ENCODE measurements around the gene ZBTB5. TPM values are rescaled to one million over a fixed set of nuclear protein-coding genes. Genes with fewer than 3 reads are reported as not detected.
"Not testable (repeated sequence)": the region's sequence is repeated elsewhere in the genome, so short reads cannot be mapped to it uniquely, and the experiment has no call there.

The ZBTB5 gene
- total RNA-seq, 4 donors from 2014 or later, result 5.6 to 7.0 (median 6.7) TPM

- no peaks in the 10 kb centered on the region for H3K27me3 ChIP-seq
- TF ChIP-seq POLR2A (IDR thresholded peaks at IDR 0.05), result no peak
- no peak for TF ChIP-seq CTCF (IDR thresholded peaks at IDR 0.05 in 4 of 5, conservative IDR thresholded peaks at IDR 0.05 in 1 of 5)
- H3K4me1 ChIP-seq, result no peaks in the 10 kb centered on the region
- in situ Hi-C loops (cut with MboI; ENCODE audit: low sequenced_read_pairs in 4 of 4), result no loop called here
- ATAC-seq, result no peak
- H3K9me3 ChIP-seq, result no peaks in the 10 kb centered on the region
- no peaks in the 10 kb centered on the region for H3K36me3 ChIP-seq
- H3K27ac ChIP-seq, result no peak overlapping the region
- no peak overlapping the region for H3K4me3 ChIP-seq
- no peak for DNase-seq
- intact Hi-C loops (cut with DNase I; ENCODE audit: low total_unique reads), result no loop called here
Observed at GRCh38 chr9:37399336-37399735, 65.9 kb downstream of the ZBTB5 start.

GRCh38 chr9:37398464-37399025 lies 66.7 kb downstream of the ZBTB5 start:
- TF ChIP-seq POLR2A (IDR thresholded peaks at IDR 0.05), result no peak
- no peak for TF ChIP-seq CTCF (IDR thresholded peaks at IDR 0.05 in 4 of 5, conservative IDR thresholded peaks at IDR 0.05 in 1 of 5)
- Histone ChIP-seq H3K4me3 (no peak overlapping the region), H3K36me3 (no peaks in the 10 kb centered on the region), H3K9me3 (no peaks in the 10 kb centered on the region), H3K27ac (no peak overlapping the region), H3K4me1 (no peaks in the 10 kb centered on the region), H3K27me3 (no peaks in the 10 kb centered on the region)
- ATAC-seq, result no peak
- no peak for DNase-seq
- in situ Hi-C loops (cut with MboI; ENCODE audit: low sequenced_read_pairs in 4 of 4) (no loop called here), intact Hi-C loops (cut with DNase I; ENCODE audit: low total_unique reads) (no loop called here)

- DNase-seq; H3K27me3 ChIP-seq; intact Hi-C loops (cut with DNase I; ENCODE audit: low total_unique reads); ATAC-seq; H3K36me3 ChIP-seq; H3K4me1 ChIP-seq; H3K9me3 ChIP-seq; H3K27ac ChIP-seq; H3K4me3 ChIP-seq; in situ Hi-C loops (cut with MboI; ENCODE audit: low sequenced_read_pairs in 4 of 4): not testable (repeated sequence)
Observed at GRCh38 chr9:37397948-37398347, 67.3 kb downstream of the ZBTB5 start.

- in situ Hi-C loops (cut with MboI; ENCODE audit: low sequenced_read_pairs in 4 of 4) (no loop called here), intact Hi-C loops (cut with DNase I; ENCODE audit: low total_unique reads) (no loop called here)
- no peaks in the 10 kb centered on the region for H3K4me1 ChIP-seq
- DNase-seq, result no peak
- TF ChIP-seq POLR2A (IDR thresholded peaks at IDR 0.05) (no peak), CTCF (IDR thresholded peaks at IDR 0.05 in 4 of 5, conservative IDR thresholded peaks at IDR 0.05 in 1 of 5) (no peak)
- no peak for ATAC-seq
- no peaks in the 10 kb centered on the region for H3K9me3 ChIP-seq
- no peaks in the 10 kb centered on the region for H3K36me3 ChIP-seq
- no peak overlapping the region for H3K27ac ChIP-seq
- H3K4me3 ChIP-seq, result no peak overlapping the region
- H3K27me3 ChIP-seq, result no peaks in the 10 kb centered on the region
Observed at GRCh38 chr9:37395663-37396062, 69.6 kb downstream of the ZBTB5 start.

- Histone ChIP-seq H3K36me3 (no peaks in the 10 kb centered on the region), H3K27me3 (no peaks in the 10 kb centered on the region), H3K4me3 (no peak overlapping the region), H3K9me3 (no peaks in the 10 kb centered on the region), H3K27ac (no peak overlapping the region), H3K4me1 (no peaks in the 10 kb centered on the region)
- ATAC-seq, result no peak
- intact Hi-C loops (cut with DNase I; ENCODE audit: low total_unique reads), result no loop called here
- DNase-seq, result no peak
- no peak for TF ChIP-seq POLR2A (IDR thresholded peaks at IDR 0.05)
- TF ChIP-seq CTCF (IDR thresholded peaks at IDR 0.05 in 4 of 5, conservative IDR thresholded peaks at IDR 0.05 in 1 of 5), result no peak
- in situ Hi-C loops (cut with MboI; ENCODE audit: low sequenced_read_pairs in 4 of 4), result no loop called here
Observed at GRCh38 chr9:37395229-37395628, 70.0 kb downstream of the ZBTB5 start.

Measured in gastrocnemius medialis (tissue), 4 donors.